Measurements from ENCODE around the gene C19orf47. TPM values are rescaled to one million over a fixed set of nuclear protein-coding genes. Genes with fewer than 3 reads are reported as not detected.

The C19orf47 gene
- total and polyA plus RNA-seq, 8 donors = 0.58 to 59.7 (median 8.6) TPM

DNA sequence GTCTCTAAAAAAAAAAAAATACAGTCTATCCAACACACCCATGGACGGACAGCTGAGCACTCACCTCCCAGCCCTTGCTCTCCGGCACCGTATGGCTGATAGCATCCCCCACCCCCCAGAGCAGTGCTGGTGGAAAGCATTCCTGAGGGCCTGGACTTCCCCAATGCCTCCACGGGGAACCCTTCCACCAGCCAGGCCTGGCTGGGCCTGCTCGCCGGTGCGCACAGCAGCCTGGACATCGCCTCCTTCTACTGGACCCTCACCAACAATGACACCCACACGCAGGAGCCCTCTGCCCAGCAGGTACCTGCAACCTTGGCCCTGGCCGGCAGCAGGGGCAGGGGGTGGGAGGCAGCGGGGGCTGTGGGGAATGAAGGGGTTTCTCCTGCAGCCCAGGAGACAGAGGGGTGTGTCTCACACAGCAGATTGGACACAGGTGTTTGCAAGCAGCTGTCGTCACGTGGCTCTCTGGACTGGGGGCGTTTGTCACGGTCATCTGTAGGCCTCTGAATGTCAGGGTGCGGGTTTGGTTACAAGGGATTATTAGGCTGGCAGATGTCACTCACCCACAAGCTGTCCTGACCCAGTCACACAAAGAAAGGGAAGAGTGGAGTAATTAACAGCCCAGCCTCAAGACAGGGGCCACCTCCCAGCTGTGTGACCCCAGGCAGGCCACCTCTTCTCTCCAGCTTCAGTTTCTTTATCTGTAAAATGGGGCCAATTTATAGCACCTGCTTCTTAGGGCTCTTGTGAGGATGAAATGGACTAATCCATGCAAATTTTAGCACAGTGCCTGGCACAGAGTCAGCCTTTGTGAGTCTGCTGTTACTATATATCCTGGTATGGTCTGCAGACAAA lies 19.6 kb upstream of the C19orf47 start:
- 81 to 88% (median 87%) methylated on average over 9 to 16 of the region's 16 CpGs for WGBS, 5 donors
- intact Hi-C loops (cut with DNase I; ENCODE audit: low total_unique reads) = no loop called here
- TF ChIP-seq EP300 (IDR thresholded peaks at IDR 0.05) = no peak
- no peak for TF ChIP-seq POLR2AphosphoS5 (IDR thresholded peaks at IDR 0.05)
- no peak for TF ChIP-seq POLR2A (IDR thresholded peaks at IDR 0.05)
- TF ChIP-seq, protein P1, sequence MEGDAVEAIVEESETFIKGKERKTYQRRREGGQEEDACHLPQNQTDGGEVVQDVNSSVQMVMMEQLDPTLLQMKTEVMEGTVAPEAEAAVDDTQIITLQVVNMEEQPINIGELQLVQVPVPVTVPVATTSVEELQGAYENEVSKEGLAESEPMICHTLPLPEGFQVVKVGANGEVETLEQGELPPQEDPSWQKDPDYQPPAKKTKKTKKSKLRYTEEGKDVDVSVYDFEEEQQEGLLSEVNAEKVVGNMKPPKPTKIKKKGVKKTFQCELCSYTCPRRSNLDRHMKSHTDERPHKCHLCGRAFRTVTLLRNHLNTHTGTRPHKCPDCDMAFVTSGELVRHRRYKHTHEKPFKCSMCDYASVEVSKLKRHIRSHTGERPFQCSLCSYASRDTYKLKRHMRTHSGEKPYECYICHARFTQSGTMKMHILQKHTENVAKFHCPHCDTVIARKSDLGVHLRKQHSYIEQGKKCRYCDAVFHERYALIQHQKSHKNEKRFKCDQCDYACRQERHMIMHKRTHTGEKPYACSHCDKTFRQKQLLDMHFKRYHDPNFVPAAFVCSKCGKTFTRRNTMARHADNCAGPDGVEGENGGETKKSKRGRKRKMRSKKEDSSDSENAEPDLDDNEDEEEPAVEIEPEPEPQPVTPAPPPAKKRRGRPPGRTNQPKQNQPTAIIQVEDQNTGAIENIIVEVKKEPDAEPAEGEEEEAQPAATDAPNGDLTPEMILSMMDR (IDR thresholded peaks at IDR 0.05) = no peak
- no peak for DNase-seq
- Histone ChIP-seq H3K36me3 (peaks cover 33 to 66% (median 63%) of the 10 kb centered on the region in 4 donors), H3K4me3 (no peak overlapping the region), H3K4me1 (peaks cover 0 to 28% (median 17%) of the 10 kb centered on the region in 4 donors), H3K27me3 (no peaks in the 10 kb centered on the region), H3K27ac (no peak overlapping the region), H3K9me3 (no peaks in the 10 kb centered on the region)

DNA sequence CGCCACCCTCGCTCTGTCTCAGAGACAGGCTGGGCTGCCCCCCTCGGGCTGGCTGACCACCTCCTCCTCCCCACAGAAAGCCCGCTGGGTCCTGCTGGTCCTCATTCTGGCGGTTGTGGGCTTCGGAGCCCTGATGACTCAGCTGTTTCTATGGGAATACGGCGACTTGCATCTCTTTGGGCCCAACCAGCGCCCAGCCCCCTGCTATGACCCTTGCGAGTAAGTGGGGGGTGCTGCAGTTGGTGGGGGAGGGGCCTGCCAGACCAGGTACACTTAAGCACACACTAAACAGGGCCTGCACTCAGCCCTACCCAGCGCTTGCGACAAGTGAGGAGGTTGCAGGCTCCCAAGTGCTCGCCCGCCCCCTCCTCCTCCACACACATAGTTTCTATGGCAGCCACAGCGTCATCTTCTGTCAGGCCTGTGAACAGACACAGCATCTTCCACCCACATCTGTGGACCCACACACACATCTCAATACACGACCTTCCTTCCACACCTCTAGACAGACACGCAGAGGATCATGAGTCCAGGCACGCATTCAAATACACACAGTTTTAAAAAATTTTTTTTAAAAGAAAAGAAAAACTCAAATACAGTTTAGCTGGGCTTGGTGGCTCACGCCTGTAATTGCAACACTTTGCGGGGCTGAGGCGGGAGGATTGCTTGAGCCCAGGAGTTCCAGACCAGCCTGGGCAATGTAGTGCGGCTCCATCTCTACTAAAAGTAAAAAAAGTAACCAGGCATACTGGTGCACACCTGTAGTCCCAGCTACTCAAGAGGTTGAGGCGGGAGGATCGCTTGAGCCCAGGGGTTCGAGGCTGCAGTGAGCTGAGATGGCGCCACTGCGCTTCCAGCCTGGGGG lies 18.7 kb upstream of the C19orf47 start:
- Histone ChIP-seq H3K9me3 (no peaks in the 10 kb centered on the region), H3K36me3 (peaks cover 29 to 61% (median 55%) of the 10 kb centered on the region in 4 donors), H3K4me1 (peaks cover 0 to 28% (median 17%) of the 10 kb centered on the region in 4 donors), H3K27me3 (no peaks in the 10 kb centered on the region), H3K4me3 (peak overlapping the region in 2 of 4 donors; percentile 44 to 45), H3K27ac (peak overlapping the region in 1 of 5 donors; percentile 56)
- intact Hi-C loops (cut with DNase I; ENCODE audit: low total_unique reads) = no loop called here
- TF ChIP-seq, protein P1 (IDR thresholded peaks at IDR 0.05) = no peak
- TF ChIP-seq POLR2A (IDR thresholded peaks at IDR 0.05) (no peak), POLR2AphosphoS5 (IDR thresholded peaks at IDR 0.05) (no peak), EP300 (IDR thresholded peaks at IDR 0.05) (no peak)
- DNase-seq = peak in 1 of 2 donors; percentile 76
- 83 to 91% (median 88%) methylated on average over 17 to 27 of the region's 27 CpGs for WGBS, 5 donors

DNA sequence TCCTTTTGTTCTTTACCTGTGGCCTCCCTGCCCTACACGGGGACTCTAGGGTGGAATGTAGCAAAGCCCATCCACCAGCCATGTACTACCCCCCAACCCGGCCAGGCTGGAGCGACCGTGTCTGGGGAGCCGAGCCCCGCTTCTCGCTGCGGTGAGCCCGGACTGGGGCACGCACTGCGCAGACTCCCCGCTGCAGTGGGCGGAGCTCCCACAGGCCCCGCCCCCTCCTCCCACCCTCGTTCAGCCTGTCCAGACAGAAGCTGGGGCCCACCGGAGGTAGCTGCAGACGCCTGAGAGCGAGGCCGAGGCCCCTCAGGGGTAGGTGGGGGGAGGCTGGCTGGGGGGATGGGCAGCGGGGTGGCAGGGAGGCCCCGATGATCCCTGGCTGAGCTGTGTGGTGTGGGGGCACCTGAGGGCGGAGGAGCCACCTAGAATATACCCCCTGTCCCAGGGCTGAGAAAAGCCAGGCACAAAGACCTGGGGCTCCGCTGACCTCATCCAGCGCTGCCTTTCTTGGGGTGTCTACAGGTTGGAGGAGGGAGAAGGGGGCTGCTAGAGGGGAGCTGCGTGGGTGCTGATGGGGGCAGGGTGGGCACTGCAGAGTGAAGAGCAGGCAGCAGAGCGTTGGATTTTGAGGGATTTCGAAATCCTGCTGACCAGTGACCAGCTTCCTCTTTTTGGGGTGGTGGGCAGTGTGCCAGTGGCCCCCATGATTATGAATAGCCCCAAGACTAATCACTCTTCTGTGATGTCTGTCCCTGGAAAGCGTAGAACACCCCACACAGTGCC lies 17.6 kb upstream of the C19orf47 start:
- peak in 1 of 3 donors; percentile 33 for TF ChIP-seq POLR2AphosphoS5 (IDR thresholded peaks at IDR 0.05)
- no peak for TF ChIP-seq EP300 (IDR thresholded peaks at IDR 0.05)
- DNase-seq = peak; percentile 54 to 96
- H3K27me3 ChIP-seq = no peaks in the 10 kb centered on the region
- peak overlapping the region; percentile 42 to 45 (median 43) for H3K4me3 ChIP-seq
- peaks cover 0 to 32% (median 17%) of the 10 kb centered on the region in 4 donors for H3K4me1 ChIP-seq
- H3K9me3 ChIP-seq = no peaks in the 10 kb centered on the region
- H3K27ac ChIP-seq = peak overlapping the region in 3 of 5 donors; percentile 1 to 62 (median 56)
- H3K36me3 ChIP-seq = peaks cover 22 to 52% (median 44%) of the 10 kb centered on the region in 4 donors
- WGBS, 5 donors = 19 to 30% (median 22%) methylated on average over 11 to 28 of the region's 28 CpGs
- intact Hi-C loops (cut with DNase I; ENCODE audit: low total_unique reads) = no loop called here

DNA sequence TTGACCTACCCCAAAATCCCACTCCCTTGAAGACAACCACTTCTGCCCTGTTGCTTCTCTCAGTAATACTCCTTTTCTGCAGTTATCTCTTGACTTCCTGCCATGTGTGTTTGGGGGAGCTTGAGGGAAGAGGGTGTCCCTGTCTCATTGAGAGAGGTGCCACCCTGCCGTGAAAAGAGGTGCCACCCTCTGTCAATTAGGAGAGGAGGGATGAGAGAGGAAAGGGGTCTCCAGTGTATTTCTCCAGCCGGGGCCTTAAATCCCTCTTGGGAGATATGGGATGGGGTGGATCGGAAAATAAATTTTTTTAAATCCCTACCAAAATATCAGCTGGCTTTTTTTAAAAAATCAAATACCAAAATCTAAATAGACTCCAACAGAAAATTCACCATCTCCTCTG lies 16.8 kb upstream of the C19orf47 start:
- no peaks in the 10 kb centered on the region for H3K9me3 ChIP-seq
- TF ChIP-seq POLR2AphosphoS5 (IDR thresholded peaks at IDR 0.05) (no peak), EP300 (IDR thresholded peaks at IDR 0.05) (no peak), POLR2A (IDR thresholded peaks at IDR 0.05) (no peak)
- TF ChIP-seq, protein P1 (IDR thresholded peaks at IDR 0.05) = no peak
- H3K4me3 ChIP-seq = peak overlapping the region in 3 of 4 donors; percentile 42 to 44 (median 42)
- H3K36me3 ChIP-seq = peaks cover 14 to 47% (median 37%) of the 10 kb centered on the region in 4 donors
- no peak overlapping the region for H3K27ac ChIP-seq
- intact Hi-C loops (cut with DNase I; ENCODE audit: low total_unique reads) = no loop called here
- peaks cover 0 to 32% (median 17%) of the 10 kb centered on the region in 4 donors for H3K4me1 ChIP-seq
- WGBS, 5 donors = 55 to 76% (median 61%) methylated on average over 3 of the region's 3 CpGs
- no peak for DNase-seq
- no peaks in the 10 kb centered on the region for H3K27me3 ChIP-seq
